SK-N-SH (cell line): ENCODE results near the gene ARHGAP40. TPM values are rescaled to one million over a fixed set of nuclear protein-coding genes. Genes with fewer than 3 reads are reported as not detected.

Source experiments
- CTCF ChIA-PET: fragments of 300-600, 350-600 bp; formaldehyde crosslinking; extraction: SDS; loops from one replicate; lab custom pipeline; 2021; lab: Yijun Ruan, JAX
- POLR2A ChIA-PET: fragments of 350-600 bp; sonication (Branson Sonifier 250); formaldehyde crosslinking; extraction: SDS; loops from one replicate; lab custom pipeline; 2020; ENCODE audit warnings: antibody characterized with exemption, inconsistent platforms; lab: Yijun Ruan, JAX
- DNase-seq: peaks from one replicate; pipeline ENCODE4 v3.0.0; 2012
- H2AFZ ChIP-seq: fragments of 200-600 bp; sonication (generic); 2 replicates; pipeline ENCODE4 v1.8.1; 2016; ENCODE audit warnings: antibody characterized with exemption, mild to moderate bottlenecking, low read depth
- H3F3A ChIP-seq: fragments of 200-600 bp; sonication (generic); replicated peaks from 2 replicates; pipeline ENCODE3; 2016; ENCODE audit warnings: antibody characterized with exemption, mild to moderate bottlenecking; ENCODE audit not compliant: insufficient read depth
- H3K27ac ChIP-seq, 2 experiments: fragments of 200-500 bp in 1 of 2; fragments of 200-600 bp in 1 of 2; sonication (Bioruptor generic) in 1 of 2; sonication (generic), shearing (Covaris generic) in 1 of 2; 2 replicates each; pipeline versions ENCODE4 v1.5.1 to v1.6.1; 2014 to 2016; ENCODE audit warnings: low read depth in 2 of 2, inconsistent platforms in 1 of 2, low read length in 1 of 2, mild to moderate bottlenecking in 1 of 2, mixed read lengths in 1 of 2
- H3K27me3 ChIP-seq: fragments of 200-600 bp; sonication (generic), shearing (Covaris generic); 2 replicates; pipeline ENCODE4 v1.6.1; 2016; ENCODE audit warnings: mixed run types; ENCODE audit not compliant: insufficient read depth
- H3K36me3 ChIP-seq, 2 experiments: fragments of 200-500 bp in 1 of 2; fragments of 200-600 bp in 1 of 2; sonication (Bioruptor generic) in 1 of 2; sonication (generic) in 1 of 2; replicated peaks in 1 of 2; 2 replicates each; pipeline versions ENCODE3 to v1.5.1; 2014 to 2016; ENCODE audit warnings: low read length in 1 of 2, mild to moderate bottlenecking in 1 of 2; ENCODE audit not compliant: insufficient read depth in 2 of 2, control insufficient read depth in 1 of 2
- H3K4me1 ChIP-seq, 2 experiments: fragments of 200-500 bp in 1 of 2; fragments of 200-600 bp in 1 of 2; sonication (Bioruptor generic) in 1 of 2; sonication (generic), shearing (Covaris generic) in 1 of 2; 2 replicates each; pipeline versions ENCODE4 v1.5.1 to v1.6.1; 2014 to 2016; ENCODE audit warnings: low read depth in 1 of 2, low read length in 1 of 2, mixed run types in 1 of 2; ENCODE audit not compliant: insufficient read depth in 2 of 2, control insufficient read depth in 1 of 2
- H3K4me2 ChIP-seq: fragments of 200-600 bp; sonication (generic), shearing (Covaris generic); 2 replicates; pipeline ENCODE4 v1.6.1; 2017; ENCODE audit warnings: mixed run types
- H3K4me3 ChIP-seq, 2 experiments: fragments of 200-500 bp in 1 of 2; fragments of 200-600 bp in 1 of 2; sonication (Bioruptor generic) in 1 of 2; sonication (generic), shearing (Covaris generic) in 1 of 2; 2 replicates each; pipeline versions ENCODE4 v1.5.1 to v1.8.1; 2014 to 2016; ENCODE audit warnings: low read depth in 2 of 2, inconsistent platforms in 1 of 2, low read length in 1 of 2, mild to moderate bottlenecking in 1 of 2, mixed read lengths in 1 of 2, moderate library complexity in 1 of 2
- H3K79me2 ChIP-seq: fragments of 200-600 bp; sonication (generic); 2 replicates; pipeline ENCODE4 v1.8.1; 2017; ENCODE audit warnings: mild to moderate bottlenecking; ENCODE audit not compliant: insufficient read depth
- H3K9ac ChIP-seq: fragments of 200-600 bp; sonication (generic); 2 replicates; pipeline ENCODE4 v1.6.1; 2017; ENCODE audit warnings: mixed run types
- H3K9me2 ChIP-seq: fragments of 200-600 bp; sonication (generic); 2 replicates; pipeline ENCODE4 v1.6.1; 2017; ENCODE audit warnings: mixed run types
- H3K9me3 ChIP-seq: fragments of 200-600 bp; sonication (generic); 2 replicates; pipeline ENCODE4 v1.6.1; 2017; ENCODE audit warnings: mixed run types, mild to moderate bottlenecking, moderate library complexity
- H4K20me1 ChIP-seq: fragments of 200-600 bp; sonication (generic); 2 replicates; pipeline ENCODE4 v1.6.1; 2017; ENCODE audit warnings: mild to moderate bottlenecking, mixed run types; ENCODE audit not compliant: insufficient read depth
- ELF1 ChIP-seq: IDR thresholded peaks from 2 replicates; pipeline ENCODE4 v1.4.0; 2012
- EP300 ChIP-seq, 2 experiments: IDR thresholded peaks; 2 replicates each; pipeline versions ENCODE4 v1.4.0 to v1.6.1; 2012; ENCODE audit warnings: borderline replicate concordance in 1 of 2, low read depth in 1 of 2, low read length in 1 of 2
- FOSL2 ChIP-seq: IDR thresholded peaks from 2 replicates; pipeline ENCODE4 v1.4.0; 2012; ENCODE audit warnings: low read depth, mild to moderate bottlenecking, moderate library complexity, borderline replicate concordance
- FOXJ3 ChIP-seq: sonication (generic); formaldehyde crosslinking; IDR thresholded peaks from 2 replicates; pipeline ENCODE4 v1.5.1; 2020; ENCODE audit warnings: mild to moderate bottlenecking, missing genetic modification reagents
- GABPA ChIP-seq: IDR thresholded peaks from 2 replicates; pipeline ENCODE4 v1.4.0; 2012; ENCODE audit warnings: low read depth, mild to moderate bottlenecking
- GATA2 ChIP-seq: sonication (generic); formaldehyde crosslinking; IDR thresholded peaks from 2 replicates; pipeline ENCODE4 v1.5.0; 2020; ENCODE audit warnings: mild to moderate bottlenecking, missing genetic modification reagents
- JUND ChIP-seq: IDR thresholded peaks from 2 replicates; pipeline ENCODE4 v1.4.0; 2012
- MEF2A ChIP-seq: IDR thresholded peaks from 2 replicates; pipeline ENCODE4 v1.4.0; 2012; ENCODE audit warnings: low read depth, borderline replicate concordance
- NFIC ChIP-seq: IDR thresholded peaks from 2 replicates; pipeline ENCODE4 v1.4.0; 2012; ENCODE audit warnings: borderline replicate concordance
- NRF1 ChIP-seq: IDR thresholded peaks from 2 replicates; pipeline ENCODE4 v1.6.1; 2012; ENCODE audit warnings: low read depth, mild to moderate bottlenecking, low read length
- POLR2AphosphoS5 ChIP-seq: IDR thresholded peaks from 2 replicates; pipeline ENCODE4 v1.6.1; 2012; ENCODE audit warnings: low read depth, low read length
- RAD21 ChIP-seq: IDR thresholded peaks from 2 replicates; pipeline ENCODE4 v1.6.1; 2012; ENCODE audit warnings: mild to moderate bottlenecking, low read length
- RCOR1 ChIP-seq: fragments of 150-350 bp; IDR thresholded peaks from 2 replicates; pipeline ENCODE4 v1.6.1; 2017; ENCODE audit warnings: antibody characterized with exemption, low read length
- REST ChIP-seq: IDR thresholded peaks from 2 replicates; pipeline ENCODE4 v1.6.1; 2012; ENCODE audit warnings: mild to moderate bottlenecking, low read depth, low read length, moderate library complexity
- RFX5 ChIP-seq: IDR thresholded peaks from 2 replicates; pipeline ENCODE4 v1.6.1; 2012; ENCODE audit warnings: mild to moderate bottlenecking, improper control_type of control experiment, low read length
- RXRA ChIP-seq: IDR thresholded peaks from 2 replicates; pipeline ENCODE4 v1.4.0; 2012; ENCODE audit warnings: low read depth, mild to moderate bottlenecking, borderline replicate concordance
- SIN3A ChIP-seq: IDR thresholded peaks from 2 replicates; pipeline ENCODE4 v1.6.1; 2012; ENCODE audit warnings: low read depth, mild to moderate bottlenecking, low read length, moderate library complexity, borderline replicate concordance
- SMC3 ChIP-seq: IDR thresholded peaks from 2 replicates; pipeline ENCODE4 v1.6.1; 2012; ENCODE audit warnings: low read depth, low read length, improper control_type of control experiment
- TAF1 ChIP-seq: IDR thresholded peaks from 2 replicates; pipeline ENCODE4 v1.6.1; 2012; ENCODE audit warnings: low read depth, mild to moderate bottlenecking, low read length, moderate library complexity, borderline replicate concordance
- TCF12 ChIP-seq: IDR thresholded peaks from 2 replicates; pipeline ENCODE4 v1.4.0; 2012
- USF1 ChIP-seq: IDR thresholded peaks from 2 replicates; pipeline ENCODE4 v1.4.0; 2012; ENCODE audit warnings: low read depth, borderline replicate concordance
- USF2 ChIP-seq: fragments of 150-350 bp; IDR thresholded peaks from 2 replicates; pipeline ENCODE4 v1.6.1; 2017; ENCODE audit warnings: antibody characterized with exemption, low read length, low read depth, borderline replicate concordance
- YY1 ChIP-seq: IDR thresholded peaks from 2 replicates; pipeline ENCODE4 v1.4.0; 2012; ENCODE audit warnings: low read depth, mild to moderate bottlenecking
- ZBTB33 ChIP-seq: IDR thresholded peaks from 2 replicates; pipeline ENCODE4 v1.4.0; 2012; ENCODE audit warnings: low read depth, borderline replicate concordance
- WGBS: methylation state at CpG from one replicate; pipeline ENCODE4 v1.1.6; 2017; ENCODE audit warnings: low lambda C conversion rate; 5-methylcytosine and 5-hydroxymethylcytosine counted together
- polyA plus RNA-seq, 3 experiments: library from polyadenylated mRNA; depleted of rRNA; stranded (reverse); fragments of >200 nt; gene quantifications; 2 replicates each; pipeline ENCODE4 v1.2.3, GENCODE V29; 2012

ARHGAP40 gene
- polyA plus RNA-seq, 1 of the 3 experiments (the other 2 are of a cell fraction) = 0.02 TPM

GRCh38 chr20:38697306-38697705, 95.7 kb downstream of the ARHGAP40 start:
- Histone ChIP-seq H4K20me1 (no peaks in the 10 kb centered on the region), H3K4me3 (no peak overlapping the region), H3K4me1 (peaks cover 0 to 16% of the 10 kb centered on the region in 2 experiments; a peak in 1 of 4 replicates), H3K9ac (no peak overlapping the region), H3K36me3 (no peaks in the 10 kb centered on the region), H3K9me2 (no peaks in the 10 kb centered on the region), H3K27ac (no peak overlapping the region), H2AFZ (no peak overlapping the region), H3F3A (no peaks in the 10 kb centered on the region), H3K79me2 (no peaks in the 10 kb centered on the region), H3K9me3 (no peaks in the 10 kb centered on the region), H3K4me2 (no peak overlapping the region), H3K27me3 (peaks cover 17% of the 10 kb centered on the region; the same call in 1 of the 2 replicates)
- TF ChIP-seq RFX5 (no peak), JUND (no peak), RCOR1 (no peak), NFIC (no peak), YY1 (no peak), USF2 (no peak), GATA2 (CRISPR knock-in tag) (no peak), TCF12 (no peak), GABPA (no peak), POLR2AphosphoS5 (no peak), EP300 (IDR thresholded peaks at IDR 0.05; ENCODE audit: borderline replicate concordance in 1 of 2, low read depth in 1 of 2, low read length in 1 of 2) (no peak), FOXJ3 (CRISPR knock-in tag) (no peak), RAD21 (no peak), TAF1 (no peak)
- no peak for DNase-seq
- 60% methylated on average over 8 of the region's 9 CpGs for WGBS
- ChIA-PET POLR2A (no interaction called here), CTCF (interaction anchor here (0.5 to 2.7 kb wide), 6 partner anchors 10 to 52 kb away, joined by 3 to 8 read pairs (median 6); no protein-coding TSS in a partner anchor)

- H3K9me2 ChIP-seq = no peaks in the 10 kb centered on the region
- no peaks in the 10 kb centered on the region for H3K36me3 ChIP-seq
- 44% methylated on average over 15 of the region's 15 CpGs for WGBS
- H3K27me3 ChIP-seq = peaks cover 23% of the 10 kb centered on the region; the same call in 1 of the 2 replicates
- peaks cover 0 to 4% of the 10 kb centered on the region in 2 experiments; a peak in 1 of 4 replicates for H3K4me1 ChIP-seq
- H3K79me2 ChIP-seq = no peaks in the 10 kb centered on the region
- no peaks in the 10 kb centered on the region for H3K9me3 ChIP-seq
- no peak overlapping the region for H2AFZ ChIP-seq
- no peak overlapping the region for H3K4me2 ChIP-seq
- no peak overlapping the region for H3K27ac ChIP-seq
- H3K4me3 ChIP-seq = no peak overlapping the region
- DNase-seq = no peak
- ChIA-PET CTCF (interaction anchor here (1.6 to 2.7 kb wide), 4 partner anchors 24 to 39 kb away, joined by 4 to 8 read pairs (median 8); no protein-coding TSS in a partner anchor), POLR2A (no interaction called here)
- no peak overlapping the region for H3K9ac ChIP-seq
- no peaks in the 10 kb centered on the region for H4K20me1 ChIP-seq
- no peaks in the 10 kb centered on the region for H3F3A ChIP-seq
- TF ChIP-seq FOSL2 (no peak), ZBTB33 (no peak), NFIC (no peak), MEF2A (no peak), SMC3 (no peak), RXRA (no peak), SIN3A (no peak), TAF1 (no peak), REST (no peak), ELF1 (no peak), USF1 (no peak), EP300 (IDR thresholded peaks at IDR 0.05; ENCODE audit: borderline replicate concordance in 1 of 2, low read depth in 1 of 2, low read length in 1 of 2) (no peak), NRF1 (no peak)
Measured at GRCh38 chr20:38698541-38698940, 96.9 kb downstream of the ARHGAP40 start.
